ENCODE measurements around the gene VAV1. TPM values are rescaled to one million over a fixed set of nuclear protein-coding genes. Genes with fewer than 3 reads are reported as not detected.

VAV1 gene
- total RNA-seq, 4 donors from 2014 or later = 1.7 to 4.3 (median 2.6) TPM

DNA sequence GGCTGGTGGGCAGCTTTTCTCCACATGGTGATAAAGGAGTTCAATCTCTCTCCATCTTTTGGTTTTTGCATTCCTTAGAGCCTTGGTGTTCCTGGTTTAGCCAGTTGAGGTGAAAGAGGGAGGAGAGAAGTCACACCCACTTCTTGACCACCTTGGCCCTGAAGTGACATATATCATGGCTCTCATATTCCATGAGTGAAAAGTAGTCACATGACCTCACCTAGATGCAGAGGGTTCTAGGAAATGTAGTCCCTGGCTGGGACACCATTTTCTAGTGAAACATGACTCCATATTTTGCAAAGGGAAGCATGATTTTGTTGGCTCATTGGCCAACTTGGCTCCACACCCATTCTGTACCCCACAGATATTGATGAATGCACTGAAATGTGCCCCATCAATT lies 130.9 kb downstream of the VAV1 start:
- H3K9me3 ChIP-seq = no peaks in the 10 kb centered on the region
- no peak for TF ChIP-seq POLR2A (IDR thresholded peaks at IDR 0.05)
- TF ChIP-seq, protein P1, sequence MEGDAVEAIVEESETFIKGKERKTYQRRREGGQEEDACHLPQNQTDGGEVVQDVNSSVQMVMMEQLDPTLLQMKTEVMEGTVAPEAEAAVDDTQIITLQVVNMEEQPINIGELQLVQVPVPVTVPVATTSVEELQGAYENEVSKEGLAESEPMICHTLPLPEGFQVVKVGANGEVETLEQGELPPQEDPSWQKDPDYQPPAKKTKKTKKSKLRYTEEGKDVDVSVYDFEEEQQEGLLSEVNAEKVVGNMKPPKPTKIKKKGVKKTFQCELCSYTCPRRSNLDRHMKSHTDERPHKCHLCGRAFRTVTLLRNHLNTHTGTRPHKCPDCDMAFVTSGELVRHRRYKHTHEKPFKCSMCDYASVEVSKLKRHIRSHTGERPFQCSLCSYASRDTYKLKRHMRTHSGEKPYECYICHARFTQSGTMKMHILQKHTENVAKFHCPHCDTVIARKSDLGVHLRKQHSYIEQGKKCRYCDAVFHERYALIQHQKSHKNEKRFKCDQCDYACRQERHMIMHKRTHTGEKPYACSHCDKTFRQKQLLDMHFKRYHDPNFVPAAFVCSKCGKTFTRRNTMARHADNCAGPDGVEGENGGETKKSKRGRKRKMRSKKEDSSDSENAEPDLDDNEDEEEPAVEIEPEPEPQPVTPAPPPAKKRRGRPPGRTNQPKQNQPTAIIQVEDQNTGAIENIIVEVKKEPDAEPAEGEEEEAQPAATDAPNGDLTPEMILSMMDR (IDR thresholded peaks at IDR 0.05) = no peak

DNA sequence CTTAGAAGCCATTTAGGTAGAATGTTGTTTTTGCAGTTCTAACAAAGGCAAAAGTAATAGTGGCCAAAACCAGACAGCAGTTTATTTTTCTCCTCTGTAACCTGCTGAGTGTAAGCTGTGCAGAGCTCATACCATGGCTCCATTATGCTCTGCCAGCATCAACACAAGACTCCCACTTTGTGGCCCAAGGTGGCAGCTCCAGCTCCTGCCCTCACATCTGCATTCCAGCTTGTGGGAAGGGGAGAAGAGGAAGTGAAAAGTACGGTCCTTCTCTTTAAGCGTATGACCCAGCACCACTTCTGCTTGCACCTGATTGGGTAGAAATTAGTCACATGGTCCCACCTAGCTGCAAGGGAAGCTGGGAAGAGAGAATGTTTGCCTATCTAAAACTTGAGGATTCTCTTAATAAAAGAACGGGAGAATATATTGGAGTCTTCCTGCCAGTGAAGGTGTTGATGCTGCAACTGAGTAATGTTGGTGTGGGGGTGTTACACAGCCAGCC lies 134.1 kb downstream of the VAV1 start:
- Histone ChIP-seq H3K4me1 (no peaks in the 10 kb centered on the region), H3K27me3 (no peaks in the 10 kb centered on the region), H3K27ac (no peak overlapping the region), H3K9me3 (no peaks in the 10 kb centered on the region), H3K4me3 (replicated peaks in 1 of 3) (no peak overlapping the region), H3K36me3 (no peaks in the 10 kb centered on the region)
- WGBS, 2 donors = 56 to 76% methylated on average over 3 of the region's 3 CpGs
- TF ChIP-seq POLR2A (IDR thresholded peaks at IDR 0.05) = no peak
- TF ChIP-seq, protein P1 (IDR thresholded peaks at IDR 0.05) = no peak
- intact Hi-C loops (cut with DNase I) = no loop called here
- DNase-seq = no peak

More for the DNA sequence above, 130.9 kb downstream of the VAV1 start:
- no peaks in the 10 kb centered on the region for H3K27me3 ChIP-seq
- H3K36me3 ChIP-seq = no peaks in the 10 kb centered on the region
- H3K4me1 ChIP-seq = no peaks in the 10 kb centered on the region
- H3K27ac ChIP-seq = no peak overlapping the region
- DNase-seq = no peak
- intact Hi-C loops (cut with DNase I) = no loop called here
- no peak overlapping the region for H3K4me3 ChIP-seq (replicated peaks in 1 of 3)

Small RNAs within 50 kb of the gene (microRNA-seq; reads per million reads assigned to microRNA genes)
- gene MIR6791 = not detected

Other genes starting within 250 kb of the VAV1 start
- under 1 TPM in 2 of 4 donors, not detected in 2; 0.45 to 0.54 TPM for gene TNFSF9, start 241.7 kb upstream of the VAV1 start, total RNA-seq
- gene CD70, start 181.6 kb upstream of the VAV1 start, total RNA-seq = under 1 TPM in 1 of 4 donors, not detected in 3; 0.73 TPM
- 1 to 10 TPM in 1 of 4 donors, under 1 TPM in 2, not detected in 1; 0.54 to 1.1 (median 0.63) TPM for gene TNFSF14, start 102.5 kb upstream of the VAV1 start, total RNA-seq
- 100 to 1,000 TPM; 126 to 631 (median 350) TPM for gene C3, start 52.1 kb upstream of the VAV1 start, total RNA-seq
- gene GPR108, start 35.1 kb upstream of the VAV1 start, total RNA-seq = 100 to 1,000 TPM in 3 of 4 donors, 10 to 100 TPM in 1; 87.9 to 152 (median 116) TPM
- gene TRIP10, start 33.0 kb upstream of the VAV1 start, total RNA-seq = 10 to 100 TPM; 48.9 to 65.8 (median 58.8) TPM
- 10 to 100 TPM; 14.1 to 27.4 (median 20.7) TPM for gene SH2D3A, start 5.3 kb upstream of the VAV1 start, total RNA-seq
- gene ADGRE1, start 114.9 kb downstream of the VAV1 start, total RNA-seq = not detected
- not detected for gene MBD3L2B, start 248.7 kb downstream of the VAV1 start, total RNA-seq

Data from thyroid gland (tissue), 4 donors.